ENCODE results near the gene CHST3. TPM values are rescaled to one million over a fixed set of nuclear protein-coding genes. Genes with fewer than 3 reads are reported as not detected.

CHST3 gene
- total RNA-seq, 4 donors from 2014 or later: 24.1 to 43.0 (median 38.7) TPM

DNA sequence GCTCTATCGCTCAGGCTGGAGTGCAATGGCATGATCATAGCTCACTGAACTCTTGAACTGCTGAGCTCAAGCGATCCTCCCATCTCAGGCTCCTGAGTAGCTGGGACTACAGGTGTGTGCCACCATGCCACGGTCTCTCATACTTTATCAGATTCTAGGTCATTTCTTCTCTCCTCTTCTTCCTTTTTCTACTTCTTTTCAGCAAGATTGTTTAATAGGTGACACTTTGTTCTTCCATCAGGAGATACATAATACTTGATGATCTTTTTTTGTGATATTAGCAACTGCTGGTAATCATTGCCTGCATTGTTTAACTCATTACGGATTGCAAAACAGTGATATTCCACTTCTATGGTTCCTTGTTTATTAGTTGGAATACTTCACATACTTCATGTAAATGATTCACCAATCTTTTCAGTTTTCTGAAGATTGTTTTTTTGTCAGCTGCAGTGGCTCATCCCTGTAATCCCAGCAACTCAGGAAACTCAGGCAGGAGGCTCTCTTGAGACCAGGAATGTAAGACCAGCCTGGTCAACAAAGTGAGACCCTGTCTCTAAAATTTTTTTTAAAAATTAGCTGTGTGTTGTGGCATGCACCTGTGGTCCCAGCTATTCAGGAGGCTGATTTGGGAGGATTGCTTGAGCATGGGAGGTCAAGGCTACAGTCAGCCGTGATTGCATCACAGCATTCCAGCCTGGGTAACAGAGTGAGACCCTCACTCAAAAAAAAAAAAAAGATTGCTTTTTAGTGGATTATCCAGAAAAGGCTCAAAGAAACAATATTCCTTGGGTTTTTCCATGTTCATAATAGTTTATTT is 36.2 kb upstream of the CHST3 start:
- Histone ChIP-seq H3K27ac (replicated peaks in 1 of 4) (no peak overlapping the region), H3K4me3 (no peak overlapping the region), H3K36me3 (no peaks in the 10 kb centered on the region), H3K9me3 (no peaks in the 10 kb centered on the region), H3K4me1 (peaks cover 0 to 3% (median 0%) of the 10 kb centered on the region in 4 donors), H3K27me3 (no peaks in the 10 kb centered on the region)
- DNase-seq (ENCODE audit: extremely low spot score): no peak
- WGBS: 79% methylated on average over 5 of the region's 5 CpGs
- TF ChIP-seq POLR2A (IDR thresholded peaks at IDR 0.05; ENCODE audit: low read depth) (no peak), POLR2AphosphoS5 (IDR thresholded peaks at IDR 0.05) (no peak), EP300 (IDR thresholded peaks at IDR 0.05) (no peak)
- TF ChIP-seq, protein P1, sequence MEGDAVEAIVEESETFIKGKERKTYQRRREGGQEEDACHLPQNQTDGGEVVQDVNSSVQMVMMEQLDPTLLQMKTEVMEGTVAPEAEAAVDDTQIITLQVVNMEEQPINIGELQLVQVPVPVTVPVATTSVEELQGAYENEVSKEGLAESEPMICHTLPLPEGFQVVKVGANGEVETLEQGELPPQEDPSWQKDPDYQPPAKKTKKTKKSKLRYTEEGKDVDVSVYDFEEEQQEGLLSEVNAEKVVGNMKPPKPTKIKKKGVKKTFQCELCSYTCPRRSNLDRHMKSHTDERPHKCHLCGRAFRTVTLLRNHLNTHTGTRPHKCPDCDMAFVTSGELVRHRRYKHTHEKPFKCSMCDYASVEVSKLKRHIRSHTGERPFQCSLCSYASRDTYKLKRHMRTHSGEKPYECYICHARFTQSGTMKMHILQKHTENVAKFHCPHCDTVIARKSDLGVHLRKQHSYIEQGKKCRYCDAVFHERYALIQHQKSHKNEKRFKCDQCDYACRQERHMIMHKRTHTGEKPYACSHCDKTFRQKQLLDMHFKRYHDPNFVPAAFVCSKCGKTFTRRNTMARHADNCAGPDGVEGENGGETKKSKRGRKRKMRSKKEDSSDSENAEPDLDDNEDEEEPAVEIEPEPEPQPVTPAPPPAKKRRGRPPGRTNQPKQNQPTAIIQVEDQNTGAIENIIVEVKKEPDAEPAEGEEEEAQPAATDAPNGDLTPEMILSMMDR (IDR thresholded peaks at IDR 0.05): no peak
- intact Hi-C loops (cut with DNase I): no loop called here

DNA sequence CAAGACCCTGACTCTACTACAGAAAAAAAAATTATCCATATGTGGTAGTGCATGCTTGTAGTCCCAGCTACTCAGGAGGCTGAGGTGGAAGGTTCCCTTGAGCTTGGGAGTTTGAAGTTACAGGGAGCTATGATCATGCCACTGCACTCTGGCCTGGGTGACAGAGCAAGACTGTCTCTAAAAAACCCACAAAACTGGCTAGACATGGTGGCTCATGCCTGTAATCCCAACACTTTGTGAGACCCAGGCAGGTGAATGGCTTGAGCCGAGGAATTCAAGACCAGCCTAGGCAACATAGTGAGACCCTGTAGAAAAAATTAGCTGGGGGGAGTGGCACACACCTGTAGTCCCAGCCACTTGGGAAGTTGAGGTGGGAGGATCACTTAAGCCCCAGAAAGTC is 32.9 kb upstream of the CHST3 start:
- no peak overlapping the region for H3K27ac ChIP-seq (replicated peaks in 1 of 4)
- TF ChIP-seq POLR2AphosphoS5 (IDR thresholded peaks at IDR 0.05): no peak
- TF ChIP-seq POLR2A (IDR thresholded peaks at IDR 0.05; ENCODE audit: low read depth): no peak
- no peak for TF ChIP-seq EP300 (IDR thresholded peaks at IDR 0.05)
- TF ChIP-seq, protein P1 (IDR thresholded peaks at IDR 0.05): no peak
- no peak overlapping the region for H3K4me3 ChIP-seq
- DNase-seq (ENCODE audit: extremely low spot score): no peak
- 100% methylated on average over 1 of the region's 1 CpG for WGBS
- no peaks in the 10 kb centered on the region for H3K36me3 ChIP-seq
- H3K27me3 ChIP-seq: no peaks in the 10 kb centered on the region
- intact Hi-C loops (cut with DNase I): no loop called here
- H3K4me1 ChIP-seq: no peaks in the 10 kb centered on the region
- no peaks in the 10 kb centered on the region for H3K9me3 ChIP-seq

DNA sequence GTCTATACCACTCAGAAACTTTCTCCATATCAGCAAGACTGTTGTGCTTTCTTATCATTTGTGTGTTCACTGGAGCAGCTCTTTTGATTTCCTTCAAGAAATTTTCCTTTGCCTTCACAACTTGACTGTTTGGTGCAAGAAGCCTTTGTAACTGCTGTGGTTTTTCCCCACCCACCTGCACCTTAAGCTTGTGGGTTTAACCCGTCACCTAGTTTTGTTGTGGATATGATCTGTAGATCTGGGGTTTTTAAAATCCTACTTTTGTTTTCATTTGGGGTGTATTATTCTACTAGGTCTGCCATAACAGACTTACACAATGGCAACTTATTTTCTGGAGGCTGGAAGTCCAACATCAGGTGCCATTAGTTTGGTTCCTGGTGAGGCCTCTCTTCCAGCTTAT is 30.5 kb upstream of the CHST3 start:
- no peak overlapping the region for H3K4me3 ChIP-seq
- DNase-seq (ENCODE audit: extremely low spot score): no peak
- H3K36me3 ChIP-seq: no peaks in the 10 kb centered on the region
- no peaks in the 10 kb centered on the region for H3K27me3 ChIP-seq
- TF ChIP-seq EP300 (IDR thresholded peaks at IDR 0.05) (no peak), POLR2A (IDR thresholded peaks at IDR 0.05; ENCODE audit: low read depth) (no peak)
- no peak overlapping the region for H3K27ac ChIP-seq (replicated peaks in 1 of 4)
- intact Hi-C loops (cut with DNase I): no loop called here
- WGBS: 89% methylated on average over 1 of the region's 1 CpG
- H3K9me3 ChIP-seq: peaks cover 0 to 7% (median 0%) of the 10 kb centered on the region in 4 donors
- no peaks in the 10 kb centered on the region for H3K4me1 ChIP-seq

DNA sequence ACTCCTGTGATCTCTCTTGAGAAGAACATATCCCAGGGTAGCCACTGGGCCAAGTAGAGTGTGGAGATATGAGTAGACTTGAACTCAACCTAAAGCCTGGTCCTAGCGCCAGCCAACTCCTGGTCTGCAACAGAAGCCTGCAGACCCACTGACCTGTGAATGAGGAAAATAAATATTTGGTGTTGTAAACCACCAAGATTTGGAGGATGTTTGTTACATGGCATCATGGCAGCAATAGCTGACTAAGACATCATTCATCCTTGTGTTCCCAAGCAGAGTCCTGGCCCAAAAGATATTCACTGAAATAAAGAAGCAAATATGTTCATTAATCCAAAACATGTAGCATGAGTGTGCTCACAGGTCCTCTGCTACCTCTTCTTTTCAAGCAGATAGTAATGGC is 26.0 kb upstream of the CHST3 start:
- H3K36me3 ChIP-seq: no peaks in the 10 kb centered on the region
- no peak overlapping the region for H3K27ac ChIP-seq (replicated peaks in 1 of 4)
- 89% methylated on average over 1 of the region's 1 CpG for WGBS
- no peaks in the 10 kb centered on the region for H3K4me1 ChIP-seq
- no peak for DNase-seq (ENCODE audit: extremely low spot score)
- TF ChIP-seq POLR2AphosphoS5 (IDR thresholded peaks at IDR 0.05) (no peak), POLR2A (IDR thresholded peaks at IDR 0.05; ENCODE audit: low read depth) (no peak), EP300 (IDR thresholded peaks at IDR 0.05) (no peak)
- TF ChIP-seq, protein P1 (IDR thresholded peaks at IDR 0.05): no peak
- H3K9me3 ChIP-seq: peaks cover 0 to 7% (median under 1%) of the 10 kb centered on the region in 4 donors
- H3K4me3 ChIP-seq: no peak overlapping the region
- intact Hi-C loops (cut with DNase I): no loop called here
- no peaks in the 10 kb centered on the region for H3K27me3 ChIP-seq

DNA sequence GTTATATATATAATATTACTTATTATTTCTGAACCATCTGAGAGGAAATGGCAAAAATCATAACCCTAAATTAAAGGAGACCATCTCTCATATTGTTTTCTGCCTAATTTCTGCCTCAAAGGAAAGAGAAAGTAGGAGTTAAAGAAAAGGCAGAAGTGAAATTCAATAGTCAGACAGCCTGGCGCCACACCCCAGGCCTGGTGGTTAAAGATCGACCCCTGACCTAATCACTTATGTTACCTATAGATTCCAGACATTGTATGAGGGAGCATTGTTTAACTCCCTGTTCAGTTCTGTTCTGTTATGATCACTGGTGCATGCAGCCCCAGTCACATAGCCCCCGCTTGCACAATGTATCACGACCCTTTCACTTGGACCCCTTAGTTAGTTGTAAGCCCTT is 24.9 kb upstream of the CHST3 start:
- no peak overlapping the region for H3K27ac ChIP-seq (replicated peaks in 1 of 4)
- intact Hi-C loops (cut with DNase I): no loop called here
- H3K4me1 ChIP-seq: no peaks in the 10 kb centered on the region
- no peak overlapping the region for H3K4me3 ChIP-seq
- H3K36me3 ChIP-seq: no peaks in the 10 kb centered on the region
- TF ChIP-seq, protein P1 (IDR thresholded peaks at IDR 0.05): no peak
- no peak for TF ChIP-seq POLR2A (IDR thresholded peaks at IDR 0.05; ENCODE audit: low read depth)
- TF ChIP-seq POLR2AphosphoS5 (IDR thresholded peaks at IDR 0.05): no peak
- no peak for TF ChIP-seq EP300 (IDR thresholded peaks at IDR 0.05)
- H3K9me3 ChIP-seq: peaks cover 0 to 18% (median 7%) of the 10 kb centered on the region in 4 donors
- no peak for DNase-seq (ENCODE audit: extremely low spot score)
- 93% methylated on average over 4 of the region's 4 CpGs for WGBS
- no peaks in the 10 kb centered on the region for H3K27me3 ChIP-seq
